ENCODE results near the gene TMEM121. TPM values are rescaled to one million over a fixed set of nuclear protein-coding genes. Genes with fewer than 3 reads are reported as not detected.

Gene TMEM121
- total RNA-seq, 1 experiment from 2014 or later = 33.6 TPM

DNA sequence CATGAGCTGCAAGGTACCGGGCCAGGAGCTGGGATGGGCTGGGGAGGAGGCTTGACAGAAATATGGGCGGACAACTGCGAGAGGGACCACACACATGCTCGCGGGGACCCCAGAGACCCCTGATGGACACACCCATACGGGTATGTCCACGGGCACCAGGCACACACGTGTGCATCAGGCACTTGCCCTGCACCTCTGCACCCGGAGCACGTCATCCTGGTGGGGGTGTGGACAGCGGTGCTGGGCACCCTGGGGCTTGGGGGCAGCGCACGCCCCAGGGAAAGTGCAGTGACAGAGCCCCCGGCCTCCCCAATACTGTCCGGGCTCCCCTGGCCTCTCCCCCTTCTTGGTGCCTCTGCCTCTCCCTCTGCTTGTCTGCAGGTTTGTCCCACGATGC is 41.4 kb upstream of the TMEM121 start:
- no peaks in the 10 kb centered on the region for H3K9me3 ChIP-seq (ENCODE audit: low read length)
- no peaks in the 10 kb centered on the region for H3K36me3 ChIP-seq (ENCODE audit: low read depth, low read length)
- no peak overlapping the region for H3K4me3 ChIP-seq (ENCODE audit: low read length)
- DNase-seq = no peak
- TF ChIP-seq, protein P1, sequence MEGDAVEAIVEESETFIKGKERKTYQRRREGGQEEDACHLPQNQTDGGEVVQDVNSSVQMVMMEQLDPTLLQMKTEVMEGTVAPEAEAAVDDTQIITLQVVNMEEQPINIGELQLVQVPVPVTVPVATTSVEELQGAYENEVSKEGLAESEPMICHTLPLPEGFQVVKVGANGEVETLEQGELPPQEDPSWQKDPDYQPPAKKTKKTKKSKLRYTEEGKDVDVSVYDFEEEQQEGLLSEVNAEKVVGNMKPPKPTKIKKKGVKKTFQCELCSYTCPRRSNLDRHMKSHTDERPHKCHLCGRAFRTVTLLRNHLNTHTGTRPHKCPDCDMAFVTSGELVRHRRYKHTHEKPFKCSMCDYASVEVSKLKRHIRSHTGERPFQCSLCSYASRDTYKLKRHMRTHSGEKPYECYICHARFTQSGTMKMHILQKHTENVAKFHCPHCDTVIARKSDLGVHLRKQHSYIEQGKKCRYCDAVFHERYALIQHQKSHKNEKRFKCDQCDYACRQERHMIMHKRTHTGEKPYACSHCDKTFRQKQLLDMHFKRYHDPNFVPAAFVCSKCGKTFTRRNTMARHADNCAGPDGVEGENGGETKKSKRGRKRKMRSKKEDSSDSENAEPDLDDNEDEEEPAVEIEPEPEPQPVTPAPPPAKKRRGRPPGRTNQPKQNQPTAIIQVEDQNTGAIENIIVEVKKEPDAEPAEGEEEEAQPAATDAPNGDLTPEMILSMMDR (conservative IDR thresholded peaks at IDR 0.05; ENCODE audit: low read depth, low read length) = no peak
- TF ChIP-seq EZH2 (IDR thresholded peaks at IDR 0.05; ENCODE audit: low read length, unreplicated experiment) (no peak), EZH2phosphoT487 (IDR thresholded peaks at IDR 0.05; ENCODE audit: borderline replicate concordance, low read length) (no peak)
- H3K9ac ChIP-seq (ENCODE audit: low read length) = no peak overlapping the region
- intact Hi-C loops (cut with micrococcal nuclease) = no loop called here
- ChIA-PET POLR2A (ENCODE audit: unreplicated experiment) (no interaction called here), CTCF (no interaction called here)
- H3K27ac ChIP-seq (ENCODE audit: low read length) = no peak overlapping the region
- H3F3A ChIP-seq (ENCODE audit: low read length, unreplicated experiment) = no peaks in the 10 kb centered on the region
- H2AFZ ChIP-seq (ENCODE audit: low read length) = no peak overlapping the region
- no peaks in the 10 kb centered on the region for H4K20me1 ChIP-seq (ENCODE audit: low read length)
- H3K79me2 ChIP-seq (ENCODE audit: low read length) = no peaks in the 10 kb centered on the region
- ATAC-seq = no peak
- H3K4me2 ChIP-seq (ENCODE audit: low read length) = no peak overlapping the region
- no peaks in the 10 kb centered on the region for H3K27me3 ChIP-seq (ENCODE audit: low read length)
- no peaks in the 10 kb centered on the region for H3K9me2 ChIP-seq (replicated peaks; ENCODE audit: low read length)
- H3K4me1 ChIP-seq (ENCODE audit: insufficient read depth, low read length) = peaks cover 49% of the 10 kb centered on the region
- BruUV-seq (replicated peaks) = no TSS peak

DNA sequence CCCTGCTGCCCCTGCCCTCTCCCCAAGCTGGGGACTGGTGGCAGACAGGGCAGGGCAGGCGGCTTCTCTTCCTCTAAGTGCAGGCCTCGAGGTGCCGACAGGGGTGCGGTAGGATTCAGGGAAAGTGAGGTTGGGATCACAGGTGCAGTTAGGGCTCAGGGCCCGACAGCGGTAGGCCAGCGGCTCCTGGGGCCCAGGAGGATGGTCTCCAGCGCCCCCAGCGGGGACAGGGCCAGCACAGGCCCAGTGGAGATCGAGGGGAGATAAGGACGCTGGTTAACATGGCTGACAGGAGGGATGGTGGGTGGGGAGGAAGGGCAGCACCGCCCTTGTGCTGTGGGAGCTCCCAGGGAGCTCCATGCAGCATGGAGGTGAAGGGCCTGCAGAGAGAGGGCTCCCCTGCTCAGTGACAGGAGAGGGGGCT is 40.6 kb upstream of the TMEM121 start:
- Histone ChIP-seq H3K9ac (ENCODE audit: low read length) (no peak overlapping the region), H3K27ac (ENCODE audit: low read length) (no peak overlapping the region), H3K27me3 (ENCODE audit: low read length) (no peaks in the 10 kb centered on the region), H3K36me3 (ENCODE audit: low read depth, low read length) (no peaks in the 10 kb centered on the region), H3K9me3 (ENCODE audit: low read length) (no peaks in the 10 kb centered on the region), H3K4me1 (ENCODE audit: insufficient read depth, low read length) (peaks cover 45% of the 10 kb centered on the region), H4K20me1 (ENCODE audit: low read length) (no peaks in the 10 kb centered on the region), H3K4me2 (ENCODE audit: low read length) (no peak overlapping the region), H3F3A (ENCODE audit: low read length, unreplicated experiment) (no peaks in the 10 kb centered on the region), H3K9me2 (replicated peaks; ENCODE audit: low read length) (no peaks in the 10 kb centered on the region), H2AFZ (ENCODE audit: low read length) (no peak overlapping the region), H3K79me2 (ENCODE audit: low read length) (no peaks in the 10 kb centered on the region), H3K4me3 (ENCODE audit: low read length) (no peak overlapping the region)
- CTCF ChIA-PET = no interaction called here
- DNase-seq = peak; percentile 25
- POLR2A ChIA-PET (ENCODE audit: unreplicated experiment) = no interaction called here
- ATAC-seq = no peak
- TF ChIP-seq, protein P1 (conservative IDR thresholded peaks at IDR 0.05; ENCODE audit: low read depth, low read length) = peak; percentile 45
- TF ChIP-seq EZH2phosphoT487 (IDR thresholded peaks at IDR 0.05; ENCODE audit: borderline replicate concordance, low read length) (no peak), EZH2 (IDR thresholded peaks at IDR 0.05; ENCODE audit: low read length, unreplicated experiment) (no peak)
- intact Hi-C loops (cut with micrococcal nuclease) = no loop called here
- no TSS peak for BruUV-seq (replicated peaks)

GRCh38 chr14:105486163-105486973 is 40.0 kb upstream of the TMEM121 start, which contains the start of gene CRIP1:
Gene CRIP1 (plus strand): TSS chr14:105486886. CDS start chr14:105487260, 374 bp downstream.
- peak within 1 kb of the TSS; percentile 50; the same call in 1 of the 2 replicates for H2AFZ ChIP-seq (ENCODE audit: low read length)
- ChIA-PET CTCF (no interaction called here), POLR2A (ENCODE audit: unreplicated experiment) (no interaction called here)
- peaks cover 39% of the 10 kb centered on the region for H3K4me1 ChIP-seq (ENCODE audit: insufficient read depth, low read length)
- DNase-seq (no peak), ATAC-seq (no peak)
- no peak within 1 kb of the TSS for H3K27ac ChIP-seq (ENCODE audit: low read length)
- H3K27me3 ChIP-seq (ENCODE audit: low read length) = no peaks in the 10 kb centered on the region
- intact Hi-C loops (cut with micrococcal nuclease) = no loop called here
- no peaks in the 10 kb centered on the region for H3K9me2 ChIP-seq (replicated peaks; ENCODE audit: low read length)
- no peaks in the 10 kb centered on the region for H3F3A ChIP-seq (ENCODE audit: low read length, unreplicated experiment)
- H4K20me1 ChIP-seq (ENCODE audit: low read length) = no peaks in the 10 kb centered on the region
- BruUV-seq (replicated peaks) = no TSS peak
- H3K4me2 ChIP-seq (ENCODE audit: low read length) = peak within 1 kb of the TSS; percentile 83
- peak within 1 kb of the TSS; percentile 66 for H3K4me3 ChIP-seq (ENCODE audit: low read length)
- TF ChIP-seq EZH2phosphoT487 (IDR thresholded peaks at IDR 0.05; ENCODE audit: borderline replicate concordance, low read length) (no peak), EZH2 (IDR thresholded peaks at IDR 0.05; ENCODE audit: low read length, unreplicated experiment) (no peak)
- TF ChIP-seq, protein P1 (conservative IDR thresholded peaks at IDR 0.05; ENCODE audit: low read depth, low read length) = no peak
- H3K9ac ChIP-seq (ENCODE audit: low read length) = peak within 1 kb of the TSS; percentile 65
- H3K36me3 ChIP-seq (ENCODE audit: low read depth, low read length) = no peaks in the 10 kb centered on the region
- no peaks in the 10 kb centered on the region for H3K79me2 ChIP-seq (ENCODE audit: low read length)
- H3K9me3 ChIP-seq (ENCODE audit: low read length) = no peaks in the 10 kb centered on the region

Data from PC-3 (cell line).